Activated T-helper 9 cell treated with anti-CD3 and anti-CD28 coated beads, Interleukin-2, amount 50 U/mL, for 16 hours (primary cell): ENCODE measurements around the gene TMA7.
"Not testable (repeated sequence)": the region's sequence is repeated elsewhere in the genome, so short reads cannot be mapped to it uniquely, and the experiment has no call there.

Experiments
- DNase-seq: peaks from one replicate; pipeline ENCODE4 v3.0.0-alpha.2; 2020; ENCODE audit warnings: low read depth

TMA7 gene

GRCh38 chr3:48468329-48468731 lies 28.3 kb downstream of the TMA7 start:
- DNase-seq: no peak

- DNase-seq: no peak
Measured at GRCh38 chr3:48469046-48469915, 29.2 kb downstream of the TMA7 start.

GRCh38 chr3:48470286-48470685 lies 30.2 kb downstream of the TMA7 start:
- no peak for DNase-seq

- DNase-seq: no peak
Measured at GRCh38 chr3:48472673-48472922, 32.5 kb downstream of the TMA7 start.

- peak; percentile 88 for DNase-seq
Measured at GRCh38 chr3:48472923-48473616, 33.0 kb downstream of the TMA7 start.

- no peak for DNase-seq
Measured at GRCh38 chr3:48473617-48473952, 33.5 kb downstream of the TMA7 start.

GRCh38 chr3:48474031-48474430 lies 34.0 kb downstream of the TMA7 start:
- not testable (repeated sequence) for DNase-seq

GRCh38 chr3:48474619-48475018 lies 34.6 kb downstream of the TMA7 start:
- DNase-seq: no peak

GRCh38 chr3:48475188-48475587 lies 35.1 kb downstream of the TMA7 start:
- no peak for DNase-seq

GRCh38 chr3:48476426-48477053 lies 36.5 kb downstream of the TMA7 start:
- no peak for DNase-seq

GRCh38 chr3:48477959-48478520 lies 38.0 kb downstream of the TMA7 start:
- DNase-seq: no peak

- DNase-seq: no peak
Measured at GRCh38 chr3:48478626-48479555, 38.8 kb downstream of the TMA7 start.

GRCh38 chr3:48480891-48481290 lies 40.8 kb downstream of the TMA7 start:
- DNase-seq: not testable (repeated sequence)

GRCh38 chr3:48482822-48483221 lies 42.8 kb downstream of the TMA7 start:
- DNase-seq: not testable (repeated sequence)

GRCh38 chr3:48486952-48487351 lies 46.9 kb downstream of the TMA7 start:
- DNase-seq: no peak

GRCh38 chr3:48492461-48493202 lies 52.6 kb downstream of the TMA7 start:
- no peak for DNase-seq

- no peak for DNase-seq
Measured at GRCh38 chr3:48493203-48493501, 53.1 kb downstream of the TMA7 start.
